B cell (primary cell): ENCODE data around the gene PMP22. TPM values are rescaled to one million over a fixed set of nuclear protein-coding genes. Genes with fewer than 3 reads are reported as not detected.

Experiments
- ATAC-seq: fragments of 200-7000 bp; cut with Tn5 transposase; one replicate; pipeline ENCODE4 v1.10.0; 2021; ENCODE audit warnings: low read depth, mild to moderate bottlenecking, moderate number of reproducible peaks, moderate library complexity
- CTCF ChIA-PET: fragments of 350-600 bp; sonication (Branson Sonifier 250); formaldehyde crosslinking; loops from one replicate; lab custom pipeline; 2021; ENCODE audit warnings: antibody characterized with exemption, inconsistent platforms; lab: Charles Lee
- POLR2A ChIA-PET: fragments of 350-600 bp; sonication (Branson Sonifier 250); formaldehyde crosslinking; loops from one replicate; lab custom pipeline; 2021; ENCODE audit warnings: antibody characterized with exemption; lab: Charles Lee
- DNase-seq: peaks from one replicate; pipeline ENCODE4 v3.0.0; 2013
- H2AFZ ChIP-seq: 2 replicates; pipeline ENCODE4 v1.6.1; 2012; ENCODE audit warnings: mild to moderate bottlenecking, low read depth, low read length; ENCODE audit not compliant: insufficient read depth, poor library complexity, severe bottlenecking
- H3K27ac ChIP-seq, 2 donors: 1 replicate in 1 of 2; 2 replicates in 1 of 2; pipeline ENCODE4 v1.5.1; 2012 to 2013; ENCODE audit warnings: low read length in 2 of 2, mild to moderate bottlenecking in 2 of 2, moderate library complexity in 1 of 2
- H3K27me3 ChIP-seq, 4 experiments: fragments of 200-600 bp in 1 of 4; sonication (generic) in 1 of 4; replicated peaks in 1 of 4; 1 replicate in 2 of 4; 2 replicates in 2 of 4; pipeline versions ENCODE4 v1.6.1 to v1.7.0; 2013 to 2016; ENCODE audit warnings: low read length in 3 of 4, mild to moderate bottlenecking in 2 of 4, mixed read lengths in 1 of 4, moderate library complexity in 1 of 4; ENCODE audit not compliant: insufficient read depth in 4 of 4, control insufficient read depth in 3 of 4; ENCODE audit errors: control extremely low read depth in 1 of 4
- H3K36me3 ChIP-seq, 2 experiments: replicated peaks in 1 of 2; 1 replicate in 1 of 2; 2 replicates in 1 of 2; pipeline versions ENCODE4 v1.6.1 to v1.7.1; 2013; ENCODE audit warnings: low read length in 1 of 2; ENCODE audit not compliant: insufficient read depth in 2 of 2, control insufficient read depth in 1 of 2; ENCODE audit errors: control extremely low read depth in 1 of 2, extremely low read depth in 1 of 2
- H3K4me1 ChIP-seq, 2 donors: fragments of 200-600 bp in 1 of 2; sonication (generic) in 1 of 2; 1 replicate in 1 of 2; 2 replicates in 1 of 2; pipeline versions ENCODE4 v1.5.1 to v1.6.1; 2013 to 2017; ENCODE audit warnings: low read length in 2 of 2; ENCODE audit not compliant: control insufficient read depth in 2 of 2, insufficient read depth in 2 of 2
- H3K4me2 ChIP-seq: replicated peaks from 2 replicates; pipeline ENCODE3; 2012; ENCODE audit warnings: mild to moderate bottlenecking, low read depth, low read length; ENCODE audit not compliant: poor library complexity, severe bottlenecking
- H3K4me3 ChIP-seq, 5 experiments: fragments of 200-600 bp in 1 of 5; sonication (generic) in 1 of 5; 1 replicate in 3 of 5; 2 replicates in 2 of 5; pipeline versions ENCODE4 v1.5.1 to v1.7.0; 2011 to 2016; ENCODE audit warnings: low read length in 4 of 5, mild to moderate bottlenecking in 4 of 5, low read depth in 2 of 5, control low read depth in 1 of 5, moderate library complexity in 1 of 5; ENCODE audit not compliant: insufficient read depth in 1 of 5; ENCODE audit errors: control extremely low read depth in 1 of 5, extremely low read depth in 1 of 5
- H3K79me2 ChIP-seq: fragments of 200-600 bp; sonication (generic); one replicate; pipeline ENCODE4 v1.6.0; 2016; ENCODE audit warnings: low read length; ENCODE audit not compliant: control insufficient read depth, insufficient read depth
- H3K9ac ChIP-seq: fragments of 200-600 bp; sonication (generic); 2 replicates; pipeline ENCODE4 v1.6.1; 2017; ENCODE audit warnings: mild to moderate bottlenecking, low read length, moderate library complexity
- H3K9me3 ChIP-seq, 3 donors: one replicate each; pipeline versions ENCODE4 v1.6.1 to v1.7.1; 2013; ENCODE audit warnings: low read length in 2 of 3; ENCODE audit not compliant: control insufficient read depth in 2 of 3, insufficient read depth in 1 of 3; ENCODE audit errors: control extremely low read depth in 1 of 3
- H4K20me1 ChIP-seq: 2 replicates; pipeline ENCODE4 v1.6.0; 2012; ENCODE audit warnings: mild to moderate bottlenecking, low read length; ENCODE audit not compliant: insufficient read depth, control insufficient read depth, poor library complexity, severe bottlenecking
- H3K27ac Mint-ChIP-seq: one replicate; pipeline ENCODE4 v1.8.0; 2021; ENCODE audit warnings: mixed read lengths
- H3K27me3 Mint-ChIP-seq: one replicate; pipeline ENCODE4 v1.8.0; 2021; ENCODE audit warnings: mixed read lengths
- H3K4me1 Mint-ChIP-seq: one replicate; pipeline ENCODE4 v1.8.0; 2021; ENCODE audit warnings: mixed read lengths
- H3K4me3 Mint-ChIP-seq: one replicate; pipeline ENCODE4 v1.8.0; 2021; ENCODE audit warnings: mixed read lengths
- H3K9me3 Mint-ChIP-seq: one replicate; pipeline ENCODE4 v1.8.0; 2022; ENCODE audit warnings: mixed read lengths; ENCODE audit not compliant: insufficient read depth
- CTCF ChIP-seq: fragments of 200-600 bp; IDR thresholded peaks from one replicate; pipeline ENCODE4 v1.8.0; 2022; ENCODE audit warnings: antibody characterized with exemption, mild to moderate bottlenecking
- EZH2 ChIP-seq: IDR thresholded peaks from 2 replicates; pipeline ENCODE4 v1.6.1; 2012; ENCODE audit warnings: borderline replicate concordance, low read depth, mild to moderate bottlenecking, moderate library complexity, low read length; ENCODE audit not compliant: insufficient read depth, poor library complexity, severe bottlenecking
- WGBS: methylation state at CpG from one replicate; pipeline ENCODE4 v1.1.5; 2013; ENCODE audit warnings: missing lambda C conversion rate; ENCODE audit not compliant: insufficient coverage; 5-methylcytosine and 5-hydroxymethylcytosine counted together
- intact Hi-C: fragments of 100-400 bp; cut with micrococcal nuclease; formaldehyde crosslinking; loops from one replicate; pipeline ENCODE4 v1.10.0; 2022
- polyA plus RNA-seq: library from polyadenylated mRNA; depleted of rRNA; stranded (reverse); fragments of >200 nt; gene quantifications from 2 replicates; pipeline ENCODE4 v1.2.3, GENCODE V29; 2012
- total RNA-seq, 2 donors: library from RNA; stranded (reverse); fragments of 120-200 nt in 1 of 2; gene quantifications; 1 replicate in 1 of 2; 2 replicates in 1 of 2; pipeline versions ENCODE4 v1.2.3 to v1.2.4, GENCODE V29; 2013 to 2022

PMP22 gene
- total and polyA plus RNA-seq, 2 donors (not counting 1 experiment from before 2014, with no cell fraction given), result 0.71 TPM; not detected in 1

GRCh38 chr17:15288859-15289258 lies 23.7 kb upstream of the PMP22 start:
- intact Hi-C loops, result no loop called here
- Histone ChIP-seq H3K9me3 (peaks cover 0 to 3% (median 0%) of the 10 kb centered on the region in 3 donors), H3K4me1 (no peaks in the 10 kb centered on the region), H4K20me1 (no peaks in the 10 kb centered on the region), H3K79me2 (no peaks in the 10 kb centered on the region), H2AFZ (no peak overlapping the region), H3K36me3 (no peaks in the 10 kb centered on the region), H3K27ac (no peak overlapping the region), H3K9ac (no peak overlapping the region), H3K4me2 (no peak overlapping the region), H3K27me3 (peaks cover 0 to 5% (median 0%) of the 10 kb centered on the region in 4 experiments), H3K4me3 (no peak overlapping the region)
- Mint-ChIP-seq H3K4me1 (no peaks in the 10 kb centered on the region), H3K9me3 (no peaks in the 10 kb centered on the region), H3K4me3 (no peak overlapping the region), H3K27me3 (peaks cover 28% of the 10 kb centered on the region), H3K27ac (no peak overlapping the region)
- WGBS, result no CpG with 5 or more reads among the region's 1 CpG
- ChIA-PET POLR2A (no interaction called here), CTCF (no interaction called here)
- ATAC-seq (no peak), DNase-seq (no peak)
- no peak for TF ChIP-seq EZH2
- no peak for TF ChIP-seq CTCF

GRCh38 chr17:15287538-15288267 lies 22.6 kb upstream of the PMP22 start:
- intact Hi-C loops, result no loop called here
- Histone ChIP-seq H3K79me2 (no peaks in the 10 kb centered on the region), H3K4me3 (no peak overlapping the region), H3K9ac (no peak overlapping the region), H3K9me3 (peaks cover 0 to 3% (median 3%) of the 10 kb centered on the region in 3 donors), H3K27me3 (peaks cover 0 to 5% (median 0%) of the 10 kb centered on the region in 4 experiments), H3K27ac (no peak overlapping the region), H4K20me1 (no peaks in the 10 kb centered on the region), H3K4me1 (no peaks in the 10 kb centered on the region), H3K4me2 (no peak overlapping the region), H3K36me3 (no peaks in the 10 kb centered on the region), H2AFZ (no peak overlapping the region)
- Mint-ChIP-seq H3K27ac (no peak overlapping the region), H3K9me3 (no peaks in the 10 kb centered on the region), H3K4me3 (no peak overlapping the region), H3K27me3 (peaks cover 30% of the 10 kb centered on the region), H3K4me1 (no peaks in the 10 kb centered on the region)
- TF ChIP-seq CTCF (no peak), EZH2 (no peak)
- ATAC-seq (no peak), DNase-seq (no peak)
- CTCF ChIA-PET, result no interaction called here
- POLR2A ChIA-PET, result no interaction called here
- whole genome bisulfite sequencing, result 100% methylated on average over 1 of the region's 4 CpGs
